RPMI8226 (cell line): ENCODE data around the gene CDIPT.
A peak's percentile ranks its signal among the peaks of the same experiment; 100 is the strongest.

Experiments used
- DNase-seq: peaks from one replicate; pipeline ENCODE4 v3.0.0-alpha.2; 2015

CDIPT gene

GRCh38 chr16:29824589-29825144 lies 38.4 kb downstream of the CDIPT start:
- DNase-seq: no peak

GRCh38 chr16:29821643-29822115 lies 41.3 kb downstream of the CDIPT start:
- no peak for DNase-seq

- DNase-seq: peak; percentile 67
Measured at GRCh38 chr16:29820730-29821642, 42.0 kb downstream of the CDIPT start.

- peak; percentile 88 for DNase-seq
Measured at GRCh38 chr16:29820271-29820701, 42.7 kb downstream of the CDIPT start, which contains the start of gene MVP. TSS of gene MVP (plus strand) at chr16:29820462. CDS start at chr16:29830550, 10,088 bp downstream.

- no peak for DNase-seq
Measured at GRCh38 chr16:29819506-29819905, 43.5 kb downstream of the CDIPT start.

GRCh38 chr16:29818082-29818481 lies 44.9 kb downstream of the CDIPT start:
- DNase-seq: no peak

- DNase-seq: peak; percentile 85
Measured at GRCh38 chr16:29816694-29817441, 46.2 kb downstream of the CDIPT start.

GRCh38 chr16:29815793-29816693 lies 47.0 kb downstream of the CDIPT start, which contains the start of gene PAGR1:
TSS of gene PAGR1 (plus strand) at chr16:29816152. CDS start at chr16:29816526, 374 bp downstream.
- peak; percentile 100 for DNase-seq

GRCh38 chr16:29815032-29815721 lies 47.8 kb downstream of the CDIPT start:
- DNase-seq: peak; percentile 66

GRCh38 chr16:29814592-29814991 lies 48.4 kb downstream of the CDIPT start:
- DNase-seq: no peak

GRCh38 chr16:29813644-29814562 lies 49.1 kb downstream of the CDIPT start:
- no peak for DNase-seq

- DNase-seq: no peak
Measured at GRCh38 chr16:29812754-29813643, 50.0 kb downstream of the CDIPT start.

- peak; percentile 63 for DNase-seq
Measured at GRCh38 chr16:29811896-29812665, 50.9 kb downstream of the CDIPT start, which contains the start of gene PRRT2. TSS of gene PRRT2 (plus strand) at chr16:29812193. CDS start at chr16:29813055, 862 bp downstream.

GRCh38 chr16:29811170-29811895 lies 51.7 kb downstream of the CDIPT start:
- DNase-seq: peak; percentile 96

GRCh38 chr16:29810699-29811169 lies 52.3 kb downstream of the CDIPT start:
- no peak for DNase-seq

GRCh38 chr16:29809850-29810698 lies 53.0 kb downstream of the CDIPT start:
- no peak for DNase-seq
